Measurements from ENCODE around the gene BTN2A1.
"Not testable (repeated sequence)": the region's sequence is repeated elsewhere in the genome, so short reads cannot be mapped to it uniquely, and the experiment has no call there.

BTN2A1 gene

DNA sequence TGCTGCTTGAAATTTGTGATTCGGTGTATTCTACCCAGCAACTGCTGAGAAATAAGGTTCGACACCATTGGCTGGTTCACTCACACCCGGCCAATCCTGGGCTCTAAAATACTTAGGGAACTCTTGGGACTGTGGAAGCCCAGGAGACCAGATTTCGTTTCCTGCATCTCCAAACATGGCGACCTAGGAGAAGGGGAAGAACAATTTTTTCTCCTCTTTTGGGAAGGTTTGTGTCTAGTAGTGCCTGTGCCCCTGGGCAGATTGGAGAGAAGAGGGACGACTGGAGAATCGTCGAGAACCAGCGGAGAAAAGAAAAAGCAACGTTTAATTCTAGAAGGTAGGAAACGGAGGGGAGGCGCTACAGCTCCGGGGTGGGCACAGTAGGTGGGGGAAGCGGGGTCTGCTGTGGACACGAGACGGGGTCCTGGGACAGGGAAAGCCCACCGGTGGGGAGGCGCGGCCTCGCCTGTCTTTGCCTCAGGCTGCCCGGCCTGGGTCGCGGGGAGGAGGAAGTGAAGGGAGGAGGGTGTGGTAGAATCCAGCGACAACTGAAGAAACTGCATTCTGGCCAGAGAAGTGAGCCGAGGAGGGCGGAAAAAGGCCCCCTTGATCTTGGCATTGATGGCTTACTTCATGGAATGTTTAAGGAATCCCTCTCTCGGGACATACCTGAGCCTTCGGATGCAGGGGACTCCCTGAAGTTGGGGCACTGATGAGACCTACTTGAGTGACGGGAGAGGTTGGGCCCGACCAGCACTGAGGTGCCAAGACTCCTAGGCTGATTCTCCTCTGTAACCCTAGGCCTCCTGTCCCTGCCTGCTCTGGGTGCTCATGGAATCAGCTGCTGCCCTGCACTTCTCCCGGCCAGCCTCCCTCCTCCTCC lies at the start of gene BTN2A1:
Gene BTN2A1 (plus strand): TSS at position 150 of the 883 bp plus-strand sequence. CDS start 682 bp downstream, at position 832.
- DNase-seq (ENCODE audit: low spot score) (peak; percentile 87), FAIRE-seq (no peak)

DNA sequence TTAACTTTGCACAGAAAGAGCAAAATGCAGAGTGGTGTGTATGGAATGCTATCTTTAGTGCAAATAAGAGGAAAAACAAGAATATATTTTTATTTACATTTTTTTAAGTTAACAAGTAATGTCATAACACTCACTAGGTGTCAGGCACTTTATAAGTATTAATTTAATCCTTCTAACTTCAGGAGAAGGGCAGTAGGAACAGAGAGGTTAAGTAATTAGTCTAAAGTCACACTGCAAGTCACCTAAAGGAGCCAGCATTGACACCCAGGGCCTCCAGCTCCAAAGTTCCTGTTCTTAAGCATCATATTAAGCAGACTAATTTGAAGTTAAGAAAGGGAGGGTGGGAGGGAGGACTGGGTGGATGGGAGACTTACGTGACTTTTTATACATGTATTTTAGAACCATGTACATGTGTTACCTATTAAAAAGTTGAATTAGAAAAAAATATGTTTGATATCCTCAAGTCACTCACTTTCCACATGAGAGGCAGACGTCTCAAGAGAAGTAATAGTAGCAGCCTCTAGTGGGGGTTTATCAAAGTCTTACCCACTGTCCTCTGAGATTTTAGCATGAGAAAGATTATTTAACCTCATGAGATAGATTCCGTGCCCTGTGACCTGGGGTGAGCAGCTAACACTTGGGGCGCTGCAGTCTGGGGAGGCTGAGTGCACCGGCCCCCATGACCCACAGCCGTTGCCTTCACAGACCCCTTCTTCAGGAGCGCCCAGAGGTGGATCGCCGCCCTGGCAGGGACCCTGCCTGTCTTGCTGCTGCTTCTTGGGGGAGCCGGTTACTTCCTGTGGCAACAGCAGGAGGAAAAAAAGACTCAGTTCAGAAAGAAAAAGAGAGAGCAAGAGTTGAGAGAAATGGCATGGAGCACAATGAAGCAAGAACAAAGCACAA lies 48.7 kb upstream of the BTN2A1 start:
- FAIRE-seq (no peak), DNase-seq (ENCODE audit: low spot score) (no peak)

DNA sequence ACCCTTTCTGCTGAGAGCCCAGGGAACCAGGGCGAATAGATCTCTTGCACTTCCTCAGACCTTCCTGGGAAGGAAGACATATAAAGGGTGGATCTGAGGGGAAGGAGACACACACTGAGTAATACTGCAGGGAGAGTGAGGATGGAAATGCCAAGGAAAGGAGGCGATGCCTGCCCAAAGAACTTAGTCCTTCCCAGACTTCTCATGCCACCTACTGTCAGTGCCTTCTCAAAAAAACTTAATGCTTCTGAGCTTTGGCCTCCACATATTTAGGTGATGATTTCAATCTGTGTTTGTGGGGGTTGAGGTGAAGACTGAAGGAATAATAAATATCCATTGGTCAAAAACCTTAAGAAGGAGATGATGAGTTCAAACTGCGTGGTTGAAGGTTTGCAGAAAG lies 46.0 kb upstream of the BTN2A1 start:
- FAIRE-seq, result no peak
- no peak for DNase-seq (ENCODE audit: low spot score)

DNA sequence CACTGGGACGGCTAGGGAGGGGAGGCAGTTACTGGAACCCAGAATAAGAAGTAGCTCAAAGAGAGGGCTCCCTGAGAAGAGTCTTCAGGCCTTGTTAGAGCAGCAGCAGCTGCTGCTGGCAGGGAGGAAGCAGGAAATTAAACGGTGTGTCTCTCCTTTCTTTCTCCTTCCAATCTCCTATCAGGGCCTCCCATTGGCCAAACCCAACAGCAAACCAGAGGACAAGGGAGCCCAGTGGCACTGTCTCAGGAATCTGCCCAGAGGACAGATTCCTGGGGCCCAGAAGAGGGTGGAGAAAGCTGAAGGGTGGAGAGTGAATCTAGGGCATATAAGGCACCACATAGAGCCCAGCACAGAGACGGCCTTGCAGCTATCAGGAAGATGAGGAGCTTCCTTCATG lies 45.5 kb upstream of the BTN2A1 start:
- DNase-seq (ENCODE audit: low spot score) (no peak), FAIRE-seq (no peak)

DNA sequence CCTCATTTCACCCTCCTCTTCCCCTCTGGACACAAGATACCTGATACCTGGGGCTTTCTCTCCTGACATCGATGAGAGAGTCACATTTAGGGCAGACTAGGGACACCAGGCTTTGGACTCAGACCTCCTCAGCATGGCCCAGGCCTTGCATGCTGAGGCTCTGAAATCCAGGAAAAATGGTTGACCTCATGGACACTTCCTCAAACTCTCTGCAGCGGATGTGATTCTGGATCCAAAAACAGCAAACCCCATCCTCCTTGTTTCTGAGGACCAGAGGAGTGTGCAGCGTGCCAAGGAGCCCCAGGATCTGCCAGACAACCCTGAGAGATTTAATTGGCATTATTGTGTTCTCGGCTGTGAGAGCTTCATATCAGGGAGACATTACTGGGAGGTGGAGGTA lies 44.8 kb upstream of the BTN2A1 start:
- FAIRE-seq, result no peak

DNA sequence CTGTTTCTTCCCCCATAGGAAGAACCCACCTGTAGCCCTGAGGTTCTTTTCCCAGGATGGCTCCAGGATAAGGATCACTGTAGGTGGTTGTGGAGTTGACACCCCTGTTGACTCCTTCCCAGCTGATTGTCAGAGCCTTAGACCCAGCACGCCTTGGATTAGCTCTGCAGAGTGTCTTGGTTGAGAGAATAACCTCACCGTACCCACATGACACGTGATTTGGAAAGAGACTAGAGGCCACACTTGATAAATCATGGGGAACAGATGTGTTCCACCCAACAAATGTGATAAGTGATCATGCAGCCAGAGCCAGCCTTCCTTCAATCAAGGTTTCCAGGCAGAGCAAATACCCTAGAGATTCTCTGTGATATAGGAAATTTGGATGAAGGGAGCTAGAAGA lies 43.5 kb upstream of the BTN2A1 start:
- DNase-seq (ENCODE audit: low spot score), result no peak
- FAIRE-seq, result no peak

More for the DNA sequence above, 44.8 kb upstream of the BTN2A1 start:
- DNase-seq (ENCODE audit: low spot score), result no peak

DNA sequence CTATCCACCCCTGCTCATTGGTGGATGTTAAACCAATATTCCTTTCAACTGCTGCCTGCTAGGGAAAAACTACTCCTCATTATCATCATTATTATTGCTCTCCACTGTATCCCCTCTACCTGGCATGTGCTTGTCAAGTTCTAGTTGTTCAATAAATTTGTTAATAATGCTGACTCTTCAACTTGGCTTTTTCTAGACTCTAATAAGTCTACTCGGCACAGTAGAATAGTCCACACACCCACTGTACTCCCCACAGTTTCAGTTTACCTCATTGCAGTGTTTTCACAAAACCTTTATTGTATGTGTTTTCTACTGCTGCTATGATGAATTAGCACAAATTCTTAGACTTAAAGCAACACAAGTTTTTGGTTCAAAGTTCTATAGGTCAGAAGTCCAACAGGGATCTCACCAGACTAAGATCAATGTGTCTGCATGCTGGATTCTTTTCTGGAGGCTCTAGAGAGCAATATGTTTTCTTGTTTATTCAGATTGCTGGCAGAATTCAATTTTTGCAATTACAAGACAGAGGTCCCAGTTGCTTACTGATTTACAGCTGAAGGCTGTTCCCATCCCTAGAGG lies 42.6 kb upstream of the BTN2A1 start:
- FAIRE-seq (no peak), DNase-seq (ENCODE audit: low spot score) (no peak)

DNA sequence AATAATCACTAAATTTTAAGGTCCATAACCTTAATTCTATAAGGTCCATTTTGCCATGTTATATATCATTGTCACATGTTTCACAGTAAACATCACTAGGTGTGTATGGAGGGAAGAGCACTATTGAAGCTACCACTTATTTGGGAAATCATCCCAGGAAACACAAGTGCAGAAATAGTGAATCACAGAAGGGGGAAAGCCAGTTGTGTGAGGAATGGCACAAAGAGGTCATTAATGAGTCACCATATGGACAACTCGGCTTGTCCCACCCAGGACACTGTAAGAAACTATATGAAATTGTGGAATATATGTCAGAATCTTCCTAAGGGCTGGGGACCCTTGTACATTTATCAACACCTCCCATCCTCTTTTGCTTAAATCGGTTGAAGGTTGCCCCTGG lies 42.0 kb upstream of the BTN2A1 start:
- FAIRE-seq, result no peak
- DNase-seq (ENCODE audit: low spot score), result no peak

DNA sequence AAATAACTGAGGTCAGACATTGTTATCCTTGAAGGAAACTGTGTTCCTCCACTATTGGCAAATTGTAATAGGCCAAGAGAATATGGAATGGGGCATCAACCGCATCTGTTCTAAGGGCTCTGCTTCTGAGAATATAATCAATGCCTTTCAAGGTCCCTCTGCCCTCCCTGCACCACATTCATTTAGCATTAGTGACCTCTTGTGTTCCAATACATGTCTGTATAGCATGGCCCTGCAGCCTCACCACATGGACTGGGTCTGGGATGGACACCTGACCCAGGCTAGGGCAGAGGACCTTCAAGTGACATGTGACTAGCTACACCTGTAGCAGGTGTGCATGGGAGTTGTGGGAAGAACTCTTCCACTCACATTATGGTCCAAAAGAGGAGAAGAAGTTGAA lies 41.5 kb upstream of the BTN2A1 start:
- FAIRE-seq (no peak), DNase-seq (ENCODE audit: low spot score) (no peak)

DNA sequence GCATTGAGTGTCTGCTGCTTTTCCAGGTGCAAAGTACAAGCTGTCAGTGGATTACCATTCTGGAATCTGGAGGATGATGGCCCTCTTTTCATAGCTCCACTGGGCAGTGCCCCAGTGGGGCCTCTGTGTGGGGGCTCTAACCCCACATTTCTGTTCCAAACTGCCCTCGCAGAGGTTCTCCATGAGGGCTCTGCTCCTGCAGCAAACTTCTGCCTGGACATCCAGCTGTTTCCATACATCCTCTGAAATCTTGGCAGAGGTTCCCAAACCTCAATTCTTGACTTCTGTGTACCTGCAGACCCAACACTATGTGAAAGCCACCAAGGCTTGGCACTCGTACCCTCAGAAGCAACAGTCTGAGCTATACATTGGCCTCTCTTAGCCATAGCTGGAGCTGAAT lies 39.7 kb upstream of the BTN2A1 start:
- not testable (repeated sequence) for DNase-seq (ENCODE audit: low spot score); FAIRE-seq

DNA sequence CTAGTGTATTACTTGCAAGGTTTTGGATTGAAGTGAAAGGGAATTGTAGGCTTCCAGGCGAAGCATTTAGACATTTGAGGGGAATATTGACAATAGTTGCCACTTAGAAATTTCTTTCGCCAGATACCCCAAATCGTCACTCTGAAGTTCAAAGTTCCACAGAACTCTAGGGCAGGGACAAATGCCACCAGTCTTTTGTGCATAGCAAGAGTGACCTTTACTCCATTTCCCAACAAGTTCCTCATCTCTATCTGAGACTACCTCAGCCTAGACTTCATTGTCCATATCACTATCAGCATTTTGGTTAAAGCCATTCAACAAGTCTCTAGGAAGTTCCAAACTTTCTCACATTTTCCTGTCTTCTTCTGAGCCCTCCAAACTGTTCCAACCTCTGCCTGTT lies 39.0 kb upstream of the BTN2A1 start:
- DNase-seq (ENCODE audit: low spot score); FAIRE-seq: not testable (repeated sequence)

DNA sequence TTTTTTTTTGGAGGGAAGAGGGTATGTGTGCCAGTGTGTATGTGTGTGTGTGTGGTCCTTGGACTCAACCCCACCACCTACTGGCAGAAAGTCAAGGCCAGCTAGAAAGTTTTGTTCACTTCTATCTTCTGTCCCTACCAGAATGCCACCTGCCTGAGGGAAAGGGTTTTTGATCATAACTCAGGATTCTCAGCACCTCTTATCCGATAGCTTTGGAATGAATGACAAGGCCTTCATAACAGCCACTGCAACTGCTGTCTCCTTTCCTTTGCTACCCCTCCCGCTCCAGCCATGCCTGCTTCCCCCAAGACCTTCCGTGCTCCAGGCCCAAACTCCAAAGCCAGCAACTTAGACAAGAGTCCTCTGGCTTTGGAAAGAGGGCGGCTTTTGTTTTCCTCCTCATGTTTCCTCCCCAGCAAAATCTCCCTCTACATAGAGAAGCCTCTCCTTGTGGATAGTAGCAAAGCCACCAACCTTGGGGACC lies 37.0 kb upstream of the BTN2A1 start:
- DNase-seq (ENCODE audit: low spot score) (peak; percentile 43), FAIRE-seq (no peak)

DNA sequence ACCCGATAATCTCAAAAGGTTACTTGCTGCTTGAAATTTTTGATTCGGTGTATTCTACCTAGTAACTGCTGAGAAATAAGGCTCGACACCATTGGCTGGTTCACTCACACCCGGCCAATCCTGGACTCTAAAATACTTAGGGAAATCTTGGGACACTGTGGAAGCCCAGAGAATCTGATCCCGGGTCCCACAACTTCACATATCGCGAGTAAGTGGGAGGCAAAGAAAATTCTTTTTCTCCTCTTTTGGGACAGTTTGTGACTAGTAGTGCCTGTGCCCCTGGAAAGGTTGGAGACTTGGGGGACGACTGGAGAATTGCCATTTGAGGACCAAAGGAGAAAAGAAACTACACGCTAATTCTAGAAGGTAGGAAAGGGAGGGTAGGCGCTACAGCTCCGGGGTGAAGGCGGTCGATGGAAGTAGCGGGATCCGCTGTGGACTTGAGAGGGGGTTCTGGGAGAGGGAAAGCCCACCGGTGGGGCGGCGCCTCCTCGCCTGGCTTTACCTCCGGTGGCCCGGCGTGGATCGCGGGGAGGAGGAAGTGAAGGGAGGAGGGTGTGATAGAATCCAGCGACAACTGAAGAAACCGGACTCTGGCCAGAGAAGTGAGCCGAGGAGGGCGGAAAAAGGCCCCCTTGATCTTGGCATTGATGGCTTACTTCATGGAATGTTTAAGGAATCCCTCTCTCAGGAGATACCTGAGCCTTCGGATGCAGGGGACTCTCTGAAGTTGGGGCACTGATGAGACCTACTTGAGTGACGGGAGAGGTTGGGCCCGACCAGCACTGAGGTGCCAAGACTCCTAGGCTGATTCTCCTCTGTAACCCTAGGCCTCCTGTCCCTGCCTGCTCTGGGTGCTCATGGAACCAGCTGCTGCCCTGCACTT lies 36.3 kb upstream of the BTN2A1 start:
- FAIRE-seq, result no peak
- DNase-seq (ENCODE audit: low spot score), result peak; percentile 89

DNA sequence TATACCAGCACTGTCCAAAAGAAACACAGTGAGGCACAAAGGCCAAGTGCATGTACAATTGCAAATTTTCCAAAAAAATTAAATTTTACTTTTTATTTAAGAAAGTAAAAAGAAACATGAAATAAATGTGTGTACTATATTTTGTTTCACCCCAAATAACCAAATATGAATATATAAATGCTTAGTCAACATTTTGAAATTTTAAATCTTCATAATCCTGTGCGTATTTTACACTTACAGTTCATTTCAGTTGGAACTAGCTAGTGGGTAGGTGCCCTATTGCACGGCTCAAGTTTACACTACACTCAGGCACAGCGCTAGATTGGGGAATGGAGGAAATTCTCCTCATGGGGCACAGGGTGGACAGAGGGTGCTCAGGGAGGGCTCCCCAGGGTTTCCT lies 35.4 kb upstream of the BTN2A1 start:
- DNase-seq (ENCODE audit: low spot score) (no peak), FAIRE-seq (no peak)

DNA sequence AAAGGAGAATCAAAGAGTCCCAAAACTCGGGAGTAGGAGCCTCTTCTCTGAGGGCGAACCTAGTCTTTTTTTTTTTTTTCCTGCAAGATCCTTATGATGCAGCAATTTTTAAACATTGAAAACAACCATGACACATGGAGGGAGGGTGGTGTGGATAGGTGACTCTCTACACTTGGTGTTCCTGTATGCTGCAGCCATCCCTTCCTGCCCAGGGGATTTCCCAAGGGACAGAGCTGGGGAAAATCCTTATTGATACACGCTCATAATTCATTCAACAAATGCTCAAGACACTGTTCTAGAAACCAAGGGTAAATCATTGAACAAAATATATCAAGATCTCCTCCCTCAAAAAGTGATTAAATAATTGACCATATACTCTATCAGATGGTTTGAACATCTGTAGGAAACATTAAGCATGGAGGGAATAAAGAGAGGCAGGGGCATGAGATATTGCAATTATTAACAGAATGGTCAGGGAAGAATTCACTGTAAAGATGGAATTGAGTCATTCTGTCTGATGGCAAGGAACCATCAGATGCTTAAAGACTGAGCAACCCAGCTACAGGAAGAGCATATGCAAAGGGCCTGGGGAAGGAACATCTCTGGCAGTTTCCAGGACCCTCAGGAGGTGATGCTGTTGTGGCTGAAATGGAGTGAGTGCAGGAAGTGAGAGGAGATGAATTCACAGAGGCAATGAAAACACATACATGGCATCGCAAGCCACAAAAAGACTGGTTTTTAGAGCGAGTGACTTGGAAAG lies 30.9 kb upstream of the BTN2A1 start:
- DNase-seq (ENCODE audit: low spot score), result no peak
- FAIRE-seq, result no peak

DNA sequence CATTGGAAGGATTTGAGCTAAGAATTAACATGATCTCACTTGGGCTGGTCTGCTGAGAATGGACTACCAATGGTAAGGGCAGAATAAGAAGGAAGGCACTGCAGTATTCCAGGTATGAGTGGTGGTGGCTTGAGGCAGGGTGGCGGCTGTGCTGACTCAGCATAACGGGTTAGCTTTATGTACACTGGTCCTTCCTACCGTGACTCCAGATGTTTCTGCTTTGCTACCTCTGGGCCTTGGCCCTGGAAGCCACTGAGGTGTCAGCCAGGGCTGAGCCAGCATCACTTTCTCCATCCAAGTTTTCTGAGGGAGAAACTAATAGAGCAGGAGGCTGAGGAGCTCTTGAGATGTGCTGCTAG lies 30.3 kb upstream of the BTN2A1 start:
- DNase-seq (ENCODE audit: low spot score) (no peak), FAIRE-seq (no peak)

DNA sequence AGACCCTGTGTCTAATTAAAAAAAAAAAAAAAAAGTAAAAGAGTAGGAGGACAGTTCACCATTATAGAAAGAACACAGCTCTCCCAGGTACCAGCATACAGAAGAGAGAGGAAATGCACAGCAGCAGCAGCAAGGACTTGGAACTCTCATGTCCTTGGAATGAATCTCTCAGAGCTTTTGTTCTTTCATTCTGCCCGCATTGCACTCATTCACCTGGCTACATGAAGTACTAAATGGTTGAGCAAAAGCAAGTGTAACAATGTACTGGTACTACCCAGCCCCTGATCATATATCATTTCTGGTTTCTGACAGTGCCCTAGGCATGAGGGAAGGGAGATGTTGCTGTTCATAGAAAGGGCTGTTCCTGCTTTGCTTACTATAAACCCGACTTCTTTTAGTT lies 29.5 kb upstream of the BTN2A1 start:
- no peak for DNase-seq (ENCODE audit: low spot score)
- FAIRE-seq, result no peak

DNA sequence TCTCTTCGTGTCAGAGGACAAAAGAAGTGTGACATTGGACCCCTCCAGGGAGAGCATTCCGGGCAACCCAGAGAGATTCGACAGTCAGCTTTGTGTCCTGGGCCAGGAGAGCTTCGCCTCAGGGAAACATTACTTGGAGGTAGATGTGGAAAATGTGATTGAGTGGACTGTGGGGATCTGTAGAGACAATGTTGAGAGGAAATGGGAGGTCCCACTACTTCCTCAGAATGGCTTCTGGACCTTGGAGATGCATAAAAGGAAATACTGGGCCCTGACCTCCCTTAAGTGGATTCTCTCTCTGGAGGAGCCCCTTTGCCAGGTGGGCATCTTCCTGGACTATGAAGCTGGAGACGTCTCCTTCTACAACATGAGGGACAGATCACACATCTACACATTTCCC lies 27.0 kb upstream of the BTN2A1 start:
- DNase-seq (ENCODE audit: low spot score), result no peak
- FAIRE-seq, result no peak

DNA sequence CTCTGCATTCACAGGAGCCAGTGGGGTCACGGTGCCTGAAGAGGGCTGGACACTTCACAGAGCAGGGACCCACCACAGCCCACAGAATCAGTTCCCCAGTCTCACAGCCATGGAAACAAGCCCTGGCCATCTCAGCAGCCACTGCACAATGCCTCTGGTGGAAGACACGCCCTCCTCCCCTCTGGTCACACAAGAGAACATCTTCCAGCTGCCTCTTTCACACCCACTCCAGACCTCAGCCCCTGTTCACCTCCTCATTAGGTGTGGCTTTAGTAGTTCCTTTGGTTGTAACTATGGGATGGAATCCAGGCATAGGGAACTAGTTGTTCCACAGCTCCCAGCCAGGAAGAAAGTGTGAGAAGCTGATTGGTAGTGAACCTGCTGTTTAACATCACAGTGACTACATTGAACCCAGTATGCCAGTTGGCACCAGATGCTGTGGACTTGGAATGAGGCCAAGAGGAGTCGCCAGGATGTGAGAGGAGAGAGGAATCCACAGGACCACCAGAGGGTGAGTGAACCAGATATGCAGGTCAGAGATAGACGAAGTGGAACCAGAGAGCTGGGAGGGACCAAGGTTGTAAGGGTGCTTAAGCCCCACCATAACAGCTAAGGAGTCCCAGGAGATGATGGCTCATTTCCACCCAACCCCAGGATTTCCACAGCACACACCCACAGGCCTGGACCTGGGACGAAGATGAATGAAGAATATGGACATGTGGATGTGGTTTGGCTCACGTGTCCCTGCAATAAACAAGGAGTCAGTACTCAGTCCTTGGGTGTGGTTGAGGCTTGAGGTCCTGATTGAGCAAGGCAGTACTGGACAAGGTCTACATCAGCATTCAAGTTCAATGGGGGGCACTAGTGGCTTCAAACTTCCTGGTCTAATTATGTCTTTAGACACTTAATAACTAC lies 26.2 kb upstream of the BTN2A1 start:
- DNase-seq (ENCODE audit: low spot score) (no peak), FAIRE-seq (no peak)
